Superior temporal gyrus (tissue), 1 donor: Measurements from ENCODE around the gene NTSR2.

Source experiments
- DNase-seq: peaks from one replicate; pipeline ENCODE4 v3.0.0-alpha.2; 2016; ENCODE audit errors: extremely low spot score

The NTSR2 gene

DNA sequence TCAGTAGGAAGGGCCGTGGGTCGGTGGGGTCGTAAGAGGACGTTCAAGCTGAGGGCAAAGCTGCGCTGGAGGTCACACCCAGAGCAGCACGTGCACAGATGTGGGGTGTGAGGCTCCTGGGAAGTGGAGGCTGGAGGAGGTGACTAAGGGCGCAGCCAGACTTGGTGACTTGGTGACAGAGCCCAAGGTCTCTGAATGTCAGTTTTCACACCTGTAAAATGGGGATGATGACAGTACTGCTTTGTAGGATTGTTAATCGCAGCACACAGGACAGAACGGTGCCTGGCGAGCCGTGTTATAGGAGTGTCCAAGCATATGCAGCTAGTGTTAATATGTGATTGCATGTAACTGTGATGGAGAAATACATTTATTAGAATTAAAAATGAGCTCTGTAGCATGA lies 40.8 kb downstream of the NTSR2 start:
- DNase-seq: no peak

DNA sequence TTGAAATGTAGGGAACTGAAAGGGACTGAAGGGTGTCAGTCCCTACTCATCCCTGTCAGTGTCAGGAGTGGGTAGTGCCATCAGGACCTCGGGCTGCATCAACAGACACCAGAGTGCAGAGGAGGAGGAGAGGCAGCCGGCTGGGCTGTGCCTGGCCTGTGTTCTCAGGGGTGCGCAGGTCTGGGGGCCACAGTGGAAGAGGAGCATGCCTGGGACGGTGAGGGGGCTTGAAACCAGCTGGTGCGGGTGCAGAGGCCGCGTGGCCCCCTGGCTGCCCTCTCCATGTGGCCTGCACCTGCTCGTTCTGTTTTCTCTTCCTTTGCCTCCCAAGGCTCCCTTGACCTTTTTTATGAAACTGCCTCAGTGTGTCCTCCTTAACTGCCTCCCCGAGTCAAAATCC lies 41.3 kb downstream of the NTSR2 start:
- no peak for DNase-seq

DNA sequence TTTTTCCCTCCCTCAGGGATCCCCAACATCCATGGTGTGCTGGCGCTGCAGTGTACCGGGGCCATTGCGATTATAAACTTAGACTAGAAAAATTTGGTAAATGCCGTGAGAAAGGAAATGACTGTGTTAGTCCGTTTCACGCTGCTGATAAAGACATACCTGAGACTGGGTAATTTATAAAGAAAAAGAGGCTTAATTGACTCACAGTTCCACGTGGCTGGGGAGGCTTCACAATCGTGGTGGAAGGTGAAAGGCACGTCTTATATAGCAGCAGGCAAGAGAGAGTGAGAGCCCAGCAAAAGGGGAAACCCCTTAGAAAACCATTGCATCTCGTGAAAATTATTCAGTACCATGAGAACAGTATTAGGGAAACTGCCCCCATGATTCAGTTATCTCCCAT lies 44.3 kb downstream of the NTSR2 start:
- DNase-seq: no peak

DNA sequence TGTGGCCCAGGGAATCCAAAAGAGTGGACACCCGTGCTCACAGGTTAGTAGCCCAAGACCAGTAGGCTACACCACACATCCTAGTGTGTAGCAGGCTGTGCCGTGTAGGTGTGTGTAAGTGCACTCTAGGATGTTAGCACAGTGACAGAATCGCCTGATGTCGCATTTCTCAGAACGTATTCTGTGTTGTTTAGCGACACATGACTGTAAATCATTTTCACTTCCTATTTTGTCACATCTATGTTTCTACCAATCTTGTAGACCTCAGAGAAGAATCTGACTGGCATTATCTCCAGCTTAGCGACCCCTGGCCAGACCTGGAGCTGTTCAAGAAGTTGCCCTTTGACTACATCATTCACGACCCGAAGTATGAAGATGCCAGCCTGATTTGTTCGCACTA lies 45.1 kb downstream of the NTSR2 start:
- no peak for DNase-seq

DNA sequence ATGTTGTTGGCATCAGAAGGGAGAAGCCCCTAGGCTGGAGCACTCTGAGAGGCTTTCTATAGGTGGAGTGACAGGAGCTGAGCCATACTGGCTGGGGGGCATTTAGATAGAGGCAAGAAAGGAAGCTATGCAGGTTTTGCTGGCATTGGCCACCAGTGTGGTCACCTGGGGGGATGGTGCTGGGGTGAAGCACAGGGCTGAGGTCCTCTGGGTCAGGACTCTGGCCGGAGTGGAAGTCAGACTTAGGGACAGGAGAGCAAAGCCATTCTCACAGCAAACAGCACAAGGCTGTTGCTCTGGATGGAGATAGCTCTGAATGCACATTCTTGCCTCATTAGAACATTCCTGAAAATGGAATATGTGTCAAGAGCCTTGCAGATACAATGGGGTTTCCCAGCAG lies 47.4 kb downstream of the NTSR2 start:
- DNase-seq: no peak

DNA sequence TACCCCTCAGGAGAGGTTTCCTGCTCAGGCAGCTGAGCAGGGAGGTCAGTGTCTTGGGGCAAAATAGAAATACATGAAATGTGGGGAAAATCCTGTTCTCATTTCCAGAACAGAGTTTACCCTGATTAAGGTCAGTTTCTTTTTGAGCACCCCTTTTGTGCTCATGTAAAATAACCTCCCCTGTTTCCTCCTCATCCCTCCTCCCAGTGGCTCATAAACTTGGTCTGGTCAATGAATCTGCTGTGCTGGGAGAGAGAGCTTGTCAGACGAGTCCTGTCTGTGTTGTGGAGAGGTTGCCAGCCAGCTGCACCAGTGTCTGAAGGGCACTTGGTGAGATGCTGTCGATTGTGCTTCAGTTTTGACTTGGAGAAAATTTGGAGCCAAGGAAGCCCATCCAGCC lies 48.6 kb downstream of the NTSR2 start:
- DNase-seq: no peak

DNA sequence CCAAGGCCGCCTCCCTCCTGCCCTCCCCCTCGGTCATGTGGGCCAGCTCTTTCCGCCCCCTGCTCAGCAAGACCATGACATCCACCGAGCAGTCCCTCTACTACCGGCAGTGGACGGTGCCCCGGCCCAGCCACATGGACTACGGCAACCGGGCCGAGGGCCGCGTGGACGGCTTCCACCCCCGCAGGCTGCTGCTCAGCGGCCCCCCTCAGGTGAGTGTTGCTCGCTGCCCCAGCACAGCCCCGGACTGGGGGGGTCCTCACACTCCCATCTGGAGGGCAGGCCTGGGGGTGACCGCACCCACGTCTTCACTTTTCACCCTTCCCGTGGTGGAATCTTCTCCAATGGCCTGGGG lies 51.3 kb downstream of the NTSR2 start:
- DNase-seq: no peak

DNA sequence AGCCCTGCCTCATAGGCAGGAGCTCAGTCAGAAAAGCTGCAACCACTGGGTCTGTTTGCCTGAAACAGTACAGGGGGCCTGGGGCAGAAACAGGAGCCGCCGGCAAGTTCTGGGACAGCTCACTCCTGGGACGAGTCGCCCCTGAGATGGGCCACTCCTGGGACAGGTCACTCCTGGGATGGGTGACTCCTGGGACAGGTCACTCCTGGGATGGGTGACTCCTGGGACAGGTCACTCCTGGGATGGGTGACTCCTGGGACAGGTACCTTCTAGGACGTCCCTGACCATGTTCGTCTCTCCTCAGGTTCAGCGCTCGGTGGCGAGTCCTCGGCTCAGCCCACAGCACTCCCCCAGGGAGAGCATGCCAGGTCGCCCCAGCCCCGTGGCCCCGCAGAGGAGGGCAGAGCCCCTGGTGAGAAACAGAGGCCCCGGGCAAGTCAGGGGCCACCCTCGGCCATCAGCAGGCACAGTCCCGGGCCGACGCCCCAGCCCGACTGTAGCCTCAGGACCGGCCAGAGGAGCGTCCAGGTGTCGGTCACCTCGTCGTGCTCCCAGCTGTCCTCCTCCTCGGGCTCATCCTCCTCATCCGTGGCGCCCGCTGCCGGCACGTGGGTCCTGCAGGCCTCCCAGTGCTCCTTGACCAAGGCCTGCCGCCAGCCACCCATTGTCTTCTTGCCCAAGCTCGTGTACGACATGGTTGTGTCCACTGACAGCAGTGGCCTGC lies 51.8 kb downstream of the NTSR2 start:
- no peak for DNase-seq

DNA sequence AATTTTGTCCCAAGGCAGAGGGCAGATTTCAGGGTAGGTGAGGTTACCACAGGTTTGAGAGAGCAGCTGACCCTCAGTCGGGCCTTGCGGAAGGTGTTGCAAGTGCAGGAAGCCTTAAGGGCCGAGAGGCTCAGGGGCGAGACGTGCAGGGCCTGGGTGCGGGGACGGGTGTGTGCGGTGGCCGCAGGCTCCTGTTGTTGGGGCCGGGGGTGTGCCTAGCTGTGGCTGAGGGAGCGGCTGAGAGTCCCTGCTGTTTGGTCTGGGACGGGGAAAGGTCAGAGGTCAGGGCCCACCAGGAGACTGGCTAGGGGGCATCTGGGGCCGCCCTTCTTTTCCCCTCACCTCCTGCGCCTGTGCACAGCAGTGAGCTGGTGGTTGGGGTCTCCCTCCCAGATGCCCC lies 52.5 kb downstream of the NTSR2 start:
- no peak for DNase-seq

DNA sequence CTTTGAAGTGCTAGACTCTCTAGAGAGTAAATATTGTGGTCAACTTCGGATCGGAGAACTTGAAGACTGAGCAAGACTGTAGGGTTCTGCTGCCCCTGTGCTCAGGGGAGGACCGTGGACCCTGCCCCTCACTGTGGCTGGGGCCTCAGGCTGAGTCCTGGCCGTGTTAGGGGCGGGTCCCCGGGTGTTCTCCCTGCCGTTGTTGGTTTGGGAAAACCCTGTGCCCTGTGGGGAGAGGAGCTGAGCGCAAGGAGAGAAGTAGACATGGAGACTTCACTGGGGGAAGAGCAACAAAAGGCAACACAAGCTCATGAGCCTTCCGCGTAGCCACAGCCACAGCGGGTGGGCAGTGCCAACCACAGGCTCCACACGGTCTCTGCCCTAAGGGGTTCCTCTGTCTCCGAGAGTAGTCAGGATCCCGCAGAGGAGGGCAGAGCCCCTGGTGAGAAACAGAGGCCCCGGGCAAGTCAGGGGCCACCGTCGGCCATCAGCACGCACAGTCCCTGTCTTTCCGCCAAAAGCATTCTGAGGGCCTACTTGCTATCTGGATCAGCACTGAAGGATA lies 53.1 kb downstream of the NTSR2 start:
- no peak for DNase-seq

DNA sequence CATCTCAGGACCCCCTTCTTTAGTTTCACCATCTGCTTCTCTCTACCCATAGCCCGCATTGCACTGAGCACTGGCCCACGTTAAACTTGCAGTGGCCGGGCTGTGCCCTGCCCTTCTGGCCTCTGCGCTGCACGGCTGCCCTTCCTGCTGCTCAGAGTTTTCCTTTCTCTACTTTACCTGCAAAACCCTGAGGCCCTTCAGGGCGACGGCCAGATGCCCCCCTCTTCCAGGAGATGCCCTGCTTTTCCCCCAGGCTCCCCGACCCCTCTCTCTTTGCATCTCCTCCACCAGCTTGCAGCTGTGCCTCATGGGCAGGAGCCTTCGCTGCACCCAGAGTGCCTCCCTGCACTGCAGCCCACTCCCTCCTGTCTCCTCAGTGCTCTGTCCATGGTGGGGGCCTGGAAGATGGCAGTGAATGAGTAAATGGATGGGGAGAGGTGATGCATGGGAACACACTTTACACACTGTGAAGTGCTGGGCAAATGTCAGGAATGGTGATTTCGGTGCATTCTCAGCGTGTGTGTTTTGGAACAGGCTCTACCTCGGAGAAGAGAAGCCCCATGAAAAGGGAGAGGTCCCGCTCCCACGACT lies 53.8 kb downstream of the NTSR2 start:
- no peak for DNase-seq

DNA sequence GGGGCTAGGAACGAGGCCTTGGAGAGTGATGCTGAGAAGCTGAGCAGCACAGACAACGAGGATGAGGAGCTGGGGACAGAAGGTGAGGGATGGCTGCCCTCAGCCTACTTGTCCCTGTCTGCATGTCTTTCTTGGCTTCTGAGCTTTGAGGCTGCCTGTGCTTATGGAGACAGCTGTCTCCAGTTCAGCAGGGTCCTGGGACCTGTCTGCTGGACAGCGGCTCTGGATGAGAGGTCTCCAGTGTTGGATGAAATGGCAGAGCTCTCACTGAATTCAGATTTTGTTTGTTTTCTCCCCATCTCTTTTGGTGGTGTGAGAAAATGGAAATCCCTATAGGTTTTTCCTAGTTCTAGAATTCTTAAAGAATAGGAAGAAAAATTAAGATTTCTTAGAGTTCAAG lies 54.8 kb downstream of the NTSR2 start:
- no peak for DNase-seq

DNA sequence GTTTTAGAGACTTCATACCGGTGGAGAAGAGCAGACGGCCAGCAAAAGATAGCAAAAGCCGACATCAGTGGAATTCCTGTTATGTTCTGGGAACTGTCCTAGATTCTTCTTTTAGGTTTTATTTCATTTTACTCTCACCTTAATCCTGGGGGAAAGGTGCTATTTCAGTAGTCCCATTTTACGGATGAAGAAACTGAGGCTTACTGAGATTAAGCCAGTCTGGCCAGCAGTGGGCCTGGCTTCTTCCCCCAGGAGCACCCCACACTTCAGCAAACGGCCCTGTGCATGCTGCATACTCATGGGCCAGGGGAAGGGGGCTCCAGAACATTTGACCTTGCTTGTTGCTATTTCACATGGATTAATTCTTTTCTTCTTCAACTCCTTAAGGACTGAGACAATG lies 56.7 kb downstream of the NTSR2 start:
- no peak for DNase-seq

DNA sequence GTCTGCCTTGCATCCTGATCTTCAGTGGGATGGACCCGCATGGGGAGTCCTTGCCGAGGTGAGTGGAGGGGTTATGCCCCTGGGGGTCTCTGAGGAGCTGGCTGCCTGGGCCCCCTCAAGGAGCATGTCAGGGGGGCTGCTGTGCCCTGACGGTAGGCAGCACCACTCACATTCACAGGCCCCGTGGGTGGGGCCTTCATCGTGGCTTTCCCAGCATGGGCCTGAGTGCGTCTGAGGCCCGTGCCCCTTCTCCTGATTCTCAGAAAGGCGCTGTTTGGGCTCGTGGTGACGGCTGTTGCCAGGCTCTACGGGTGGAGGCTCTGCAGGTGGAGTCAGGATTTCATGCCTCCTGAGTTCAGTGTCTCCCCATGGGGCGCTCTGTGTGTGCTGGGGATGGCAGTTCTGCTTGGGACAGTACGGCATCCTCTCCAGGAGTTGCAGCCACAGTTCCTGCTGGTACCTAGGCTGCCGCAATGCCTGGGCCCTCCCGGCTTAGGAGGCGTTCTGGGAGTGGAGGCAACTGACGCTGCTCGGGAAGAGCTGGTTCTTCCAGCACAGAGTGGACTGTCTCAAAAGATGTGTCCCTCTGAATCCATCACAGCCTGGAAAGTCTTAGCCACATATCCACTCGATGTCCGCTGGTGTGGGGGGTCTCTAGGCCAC lies 57.3 kb downstream of the NTSR2 start:
- DNase-seq: no peak

DNA sequence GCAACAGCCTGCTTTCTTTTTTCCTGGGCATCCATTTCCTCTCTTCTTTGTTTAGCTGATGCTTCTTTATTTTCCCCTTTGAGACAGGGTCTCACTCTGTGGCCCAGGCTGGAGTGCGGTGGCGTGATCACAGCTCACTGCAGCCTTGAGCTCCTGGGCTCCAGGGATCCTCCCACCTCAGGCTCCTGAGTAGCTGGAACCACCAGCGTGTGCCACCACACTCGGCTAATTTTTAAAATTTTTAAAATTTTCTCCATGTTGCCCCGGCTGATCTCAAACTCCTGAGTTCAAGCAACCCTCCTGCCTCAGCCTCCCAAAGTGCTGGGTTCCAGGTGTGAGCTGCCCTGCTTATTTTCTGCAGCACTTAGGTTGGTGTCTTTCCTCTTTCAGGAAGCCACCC lies 58.7 kb downstream of the NTSR2 start:
- DNase-seq: no peak

DNA sequence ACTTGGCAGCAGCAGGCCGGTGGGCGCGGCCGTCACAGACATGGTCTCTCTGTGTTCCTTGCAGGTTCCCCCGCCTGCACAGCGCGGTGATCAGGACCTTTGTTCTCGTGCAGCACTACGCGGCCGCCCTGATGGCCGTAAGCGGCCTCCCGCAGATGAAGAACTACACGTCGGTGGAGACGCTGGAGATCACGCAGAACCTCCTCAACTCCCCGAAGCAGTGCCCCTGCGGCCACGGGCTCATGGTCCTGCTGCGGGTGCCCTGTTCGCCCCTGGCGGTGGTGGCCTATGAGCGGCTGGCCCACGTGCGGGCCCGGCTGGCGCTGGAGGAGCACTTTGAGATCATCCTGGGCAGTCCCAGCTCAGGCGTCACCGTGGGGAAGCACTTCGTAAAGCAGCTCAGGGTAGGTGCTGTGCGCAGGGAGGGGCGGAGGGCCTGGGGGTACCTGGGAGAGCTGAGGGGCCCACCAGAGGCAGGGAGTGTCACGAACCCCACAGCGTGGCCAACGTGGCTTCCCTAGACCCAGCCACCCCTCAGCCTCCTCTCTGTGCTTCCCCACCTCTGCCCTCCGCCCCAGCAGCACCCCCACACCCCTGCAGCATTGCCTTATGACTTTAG lies 59.3 kb downstream of the NTSR2 start:
- DNase-seq: no peak
